ENCODE measurements around the gene KLHL4.

- TF ChIP-seq POLR2AphosphoS5 (IDR thresholded peaks at IDR 0.05; ENCODE audit: low read depth, low read length) (no peak), TAF1 (IDR thresholded peaks at IDR 0.05; ENCODE audit: borderline replicate concordance, insufficient read depth, low read length) (no peak), SIN3A (IDR thresholded peaks at IDR 0.05; ENCODE audit: borderline replicate concordance, insufficient read depth, low read length) (no peak)
- TF ChIP-seq, protein P1, sequence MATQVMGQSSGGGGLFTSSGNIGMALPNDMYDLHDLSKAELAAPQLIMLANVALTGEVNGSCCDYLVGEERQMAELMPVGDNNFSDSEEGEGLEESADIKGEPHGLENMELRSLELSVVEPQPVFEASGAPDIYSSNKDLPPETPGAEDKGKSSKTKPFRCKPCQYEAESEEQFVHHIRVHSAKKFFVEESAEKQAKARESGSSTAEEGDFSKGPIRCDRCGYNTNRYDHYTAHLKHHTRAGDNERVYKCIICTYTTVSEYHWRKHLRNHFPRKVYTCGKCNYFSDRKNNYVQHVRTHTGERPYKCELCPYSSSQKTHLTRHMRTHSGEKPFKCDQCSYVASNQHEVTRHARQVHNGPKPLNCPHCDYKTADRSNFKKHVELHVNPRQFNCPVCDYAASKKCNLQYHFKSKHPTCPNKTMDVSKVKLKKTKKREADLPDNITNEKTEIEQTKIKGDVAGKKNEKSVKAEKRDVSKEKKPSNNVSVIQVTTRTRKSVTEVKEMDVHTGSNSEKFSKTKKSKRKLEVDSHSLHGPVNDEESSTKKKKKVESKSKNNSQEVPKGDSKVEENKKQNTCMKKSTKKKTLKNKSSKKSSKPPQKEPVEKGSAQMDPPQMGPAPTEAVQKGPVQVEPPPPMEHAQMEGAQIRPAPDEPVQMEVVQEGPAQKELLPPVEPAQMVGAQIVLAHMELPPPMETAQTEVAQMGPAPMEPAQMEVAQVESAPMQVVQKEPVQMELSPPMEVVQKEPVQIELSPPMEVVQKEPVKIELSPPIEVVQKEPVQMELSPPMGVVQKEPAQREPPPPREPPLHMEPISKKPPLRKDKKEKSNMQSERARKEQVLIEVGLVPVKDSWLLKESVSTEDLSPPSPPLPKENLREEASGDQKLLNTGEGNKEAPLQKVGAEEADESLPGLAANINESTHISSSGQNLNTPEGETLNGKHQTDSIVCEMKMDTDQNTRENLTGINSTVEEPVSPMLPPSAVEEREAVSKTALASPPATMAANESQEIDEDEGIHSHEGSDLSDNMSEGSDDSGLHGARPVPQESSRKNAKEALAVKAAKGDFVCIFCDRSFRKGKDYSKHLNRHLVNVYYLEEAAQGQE (IDR thresholded peaks at IDR 0.05; ENCODE audit: insufficient read depth in 1 of 2, low read depth in 2 of 2, low read length in 2 of 2), result no peak
These were observed 66.1 kb downstream of the KLHL4 start for GRCh38 chrX:87583679-87584078.

All from PFSK-1 (cell line).